Mesenchymal stem cell (in vitro differentiated cells and primary cell): Measurements from ENCODE around the gene GRIN2C.

ENCODE experiments used
- DNase-seq: peaks from one replicate; pipeline ENCODE4 v3.0.0-alpha.2; 2013
- H2AFZ ChIP-seq: one replicate; pipeline ENCODE4 v1.6.1; 2013; ENCODE audit warnings: low read depth, mild to moderate bottlenecking, control low read depth, inconsistent platforms, low read length, moderate library complexity
- H2AK5ac ChIP-seq: 2 replicates; pipeline ENCODE4 v1.6.1; 2013; ENCODE audit warnings: low read length, moderate library complexity, mild to moderate bottlenecking, inconsistent platforms; ENCODE audit not compliant: severe bottlenecking
- H2BK120ac ChIP-seq: one replicate; pipeline ENCODE4 v1.6.1; 2013; ENCODE audit warnings: low read depth, mild to moderate bottlenecking, inconsistent platforms, low read length, moderate library complexity
- H2BK12ac ChIP-seq, 2 experiments: one replicate each; pipeline ENCODE4 v1.6.1; 2013; ENCODE audit warnings: inconsistent platforms in 2 of 2, low read length in 2 of 2, mild to moderate bottlenecking in 2 of 2, moderate library complexity in 2 of 2, control low read depth in 1 of 2
- H2BK15ac ChIP-seq: one replicate; pipeline ENCODE4 v1.6.1; 2013; ENCODE audit warnings: mild to moderate bottlenecking, low read depth, inconsistent platforms; ENCODE audit not compliant: poor library complexity, severe bottlenecking
- H2BK5ac ChIP-seq: 2 replicates; pipeline ENCODE4 v1.6.1; 2013; ENCODE audit warnings: low read depth, mild to moderate bottlenecking, low read length, control low read depth, inconsistent platforms; ENCODE audit not compliant: poor library complexity, severe bottlenecking
- H3K14ac ChIP-seq, 2 experiments: one replicate each; pipeline ENCODE4 v1.6.1; 2013; ENCODE audit warnings: inconsistent platforms in 2 of 2, low read length in 2 of 2, control low read depth in 1 of 2, mild to moderate bottlenecking in 1 of 2, moderate library complexity in 1 of 2
- H3K18ac ChIP-seq, 2 experiments: one replicate each; pipeline ENCODE4 v1.6.1; 2013; ENCODE audit warnings: inconsistent platforms in 2 of 2, low read length in 2 of 2, control low read depth in 1 of 2, low read depth in 1 of 2, mild to moderate bottlenecking in 1 of 2
- H3K23ac ChIP-seq, 2 experiments: one replicate each; pipeline ENCODE4 v1.6.1; 2013; ENCODE audit warnings: inconsistent platforms in 2 of 2, low read length in 2 of 2, mild to moderate bottlenecking in 2 of 2, moderate library complexity in 2 of 2, control low read depth in 1 of 2
- H3K27ac ChIP-seq: 2 replicates; pipeline ENCODE4 v1.5.1; 2013; ENCODE audit warnings: mild to moderate bottlenecking, moderate library complexity, low read length, control low read depth, inconsistent platforms; ENCODE audit not compliant: poor library complexity, severe bottlenecking
- H3K27me3 ChIP-seq, 2 experiments: 2 replicates each; pipeline versions ENCODE4 v1.6.1 to v1.7.0; 2013; ENCODE audit warnings: low read length in 2 of 2, mild to moderate bottlenecking in 2 of 2, moderate library complexity in 2 of 2, control low read depth in 1 of 2, inconsistent platforms in 1 of 2; ENCODE audit not compliant: control insufficient read depth in 1 of 2, insufficient read depth in 1 of 2
- H3K36me3 ChIP-seq, 2 experiments: 2 replicates each; pipeline versions ENCODE4 v1.6.1 to v1.7.0; 2013; ENCODE audit warnings: low read length in 2 of 2, control low read depth in 1 of 2, inconsistent platforms in 1 of 2, low read depth in 1 of 2, mild to moderate bottlenecking in 1 of 2; ENCODE audit not compliant: insufficient read depth in 2 of 2, control insufficient read depth in 1 of 2
- H3K4ac ChIP-seq, 2 experiments: one replicate each; pipeline ENCODE4 v1.6.1; 2013; ENCODE audit warnings: inconsistent platforms in 2 of 2, low read length in 2 of 2, mild to moderate bottlenecking in 2 of 2, moderate library complexity in 2 of 2, control low read depth in 1 of 2, low read depth in 1 of 2
- H3K4me1 ChIP-seq: 2 replicates; pipeline ENCODE4 v1.6.1; 2013; ENCODE audit warnings: low read depth, low read length, control low read depth; ENCODE audit not compliant: control insufficient read depth, insufficient read depth
- H3K4me2 ChIP-seq: 2 replicates; pipeline ENCODE4 v1.6.1; 2013; ENCODE audit warnings: low read length, mild to moderate bottlenecking, inconsistent platforms; ENCODE audit not compliant: poor library complexity, severe bottlenecking
- H3K4me3 ChIP-seq, 2 experiments: 2 replicates each; pipeline versions ENCODE4 v1.5.1 to v1.7.0; 2013; ENCODE audit warnings: low read length in 2 of 2, mild to moderate bottlenecking in 2 of 2, control low read depth in 1 of 2, low read depth in 1 of 2; ENCODE audit not compliant: insufficient read depth in 1 of 2
- H3K79me1 ChIP-seq: replicated peaks from 2 replicates; pipeline ENCODE4 v1.6.1; 2013; ENCODE audit warnings: mild to moderate bottlenecking, control low read depth, low read length, inconsistent platforms; ENCODE audit not compliant: poor library complexity, severe bottlenecking
- H3K9ac ChIP-seq: 2 replicates; pipeline ENCODE4 v1.7.0; 2013; ENCODE audit warnings: mild to moderate bottlenecking, low read length, moderate library complexity
- H3K9me3 ChIP-seq: 2 replicates; pipeline ENCODE4 v1.7.0; 2013; ENCODE audit warnings: mild to moderate bottlenecking, low read length; ENCODE audit not compliant: control insufficient read depth
- H4K8ac ChIP-seq: one replicate; pipeline ENCODE4 v1.6.1; 2013; ENCODE audit warnings: inconsistent platforms, mild to moderate bottlenecking, low read length, moderate library complexity
- H4K91ac ChIP-seq: one replicate; pipeline ENCODE4 v1.6.1; 2013; ENCODE audit warnings: mild to moderate bottlenecking, low read length, inconsistent platforms
- whole genome bisulfite sequencing: methylation state at CpG from one replicate; pipeline ENCODE4 v1.1.7; 2013; ENCODE audit warnings: mixed read lengths; 5-methylcytosine and 5-hydroxymethylcytosine counted together

The GRIN2C gene

DNA sequence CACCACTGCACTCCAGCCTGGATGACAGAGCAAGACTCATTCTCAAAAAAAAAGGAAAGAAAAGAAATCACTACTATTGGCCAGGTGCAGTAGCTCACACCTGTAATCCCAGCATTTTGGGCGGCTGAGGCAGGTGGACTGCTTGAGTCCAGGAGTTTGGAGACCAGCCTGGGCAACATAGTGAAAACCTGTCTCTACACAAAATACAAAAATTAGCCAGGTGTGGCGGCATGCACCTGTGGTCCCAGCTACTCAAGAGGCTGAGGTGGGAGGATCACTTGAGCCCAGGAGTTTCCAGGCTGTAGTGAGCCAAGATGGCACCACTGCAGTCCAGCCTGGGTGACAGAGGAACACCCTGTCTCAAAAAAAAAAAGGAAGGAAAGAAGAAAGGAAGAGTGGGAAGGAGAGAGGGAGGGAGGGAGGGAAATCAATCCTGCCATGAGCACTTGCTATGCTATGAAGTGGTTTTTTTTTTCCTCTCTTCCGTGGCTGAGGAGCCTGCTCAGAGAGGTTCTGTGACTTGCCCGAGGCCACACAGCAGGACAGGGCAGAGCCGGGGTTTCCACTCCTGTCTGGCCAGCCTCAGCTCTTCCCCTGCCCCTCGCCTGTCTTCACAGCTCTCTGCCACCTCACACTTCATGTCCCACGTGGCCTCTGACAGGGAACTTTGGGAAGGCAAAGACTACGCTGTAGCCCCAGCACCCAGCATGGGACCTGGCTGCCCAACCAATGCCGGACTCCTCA, 10.9 kb downstream of the GRIN2C start:
- H3K27ac ChIP-seq: no peak overlapping the region
- peaks cover 9% of the 10 kb centered on the region for H3K4me1 ChIP-seq
- H2BK12ac ChIP-seq: no peak overlapping the region
- peaks cover 53 to 70% of the 10 kb centered on the region in 2 experiments for H3K27me3 ChIP-seq
- no peak overlapping the region for H3K4me2 ChIP-seq
- H3K23ac ChIP-seq: no peak overlapping the region
- no peak overlapping the region for H2AFZ ChIP-seq
- no peak overlapping the region for H3K14ac ChIP-seq
- no peak overlapping the region for H2BK120ac ChIP-seq
- H3K79me1 ChIP-seq: no peaks in the 10 kb centered on the region
- H3K9ac ChIP-seq: no peak overlapping the region
- no peak overlapping the region for H4K91ac ChIP-seq
- no peak overlapping the region for H3K4me3 ChIP-seq
- no peak for DNase-seq
- H3K9me3 ChIP-seq: no peaks in the 10 kb centered on the region
- no peak overlapping the region for H3K4ac ChIP-seq
- no peak overlapping the region for H4K8ac ChIP-seq
- H2AK5ac ChIP-seq: no peak overlapping the region
- 69% methylated on average over 9 of the region's 9 CpGs for whole genome bisulfite sequencing
- no peak overlapping the region for H3K18ac ChIP-seq
- no peaks in the 10 kb centered on the region for H3K36me3 ChIP-seq
- H2BK5ac ChIP-seq: no peak overlapping the region
- no peak overlapping the region for H2BK15ac ChIP-seq

DNA sequence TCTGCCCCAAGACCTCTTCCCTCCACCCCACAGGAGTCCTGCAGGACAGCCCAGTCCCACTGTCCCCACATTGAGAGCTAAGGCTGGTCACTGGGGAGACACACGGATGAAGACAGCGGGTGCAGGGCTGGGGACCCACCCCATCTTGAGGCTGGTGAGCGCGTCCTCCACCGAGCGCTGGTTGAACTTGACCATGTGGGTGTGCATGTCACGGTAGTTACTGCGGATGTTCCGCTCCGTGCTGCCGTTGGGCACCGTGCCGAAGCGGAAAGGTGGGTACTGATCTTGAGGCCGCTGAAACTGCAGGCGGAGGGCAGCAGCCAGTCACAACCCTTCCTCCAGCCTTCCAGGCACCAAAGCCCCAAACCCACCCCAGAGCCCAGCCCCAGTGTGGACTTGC, 13.1 kb downstream of the GRIN2C start:
- H3K23ac ChIP-seq: no peak overlapping the region
- no peak overlapping the region for H3K18ac ChIP-seq
- no peak overlapping the region for H3K9ac ChIP-seq
- H3K14ac ChIP-seq: no peak overlapping the region
- H3K36me3 ChIP-seq: no peaks in the 10 kb centered on the region
- H4K91ac ChIP-seq: peak overlapping the region; percentile 28
- WGBS: 88% methylated on average over 16 of the region's 16 CpGs
- H2BK12ac ChIP-seq: no peak overlapping the region
- no peak overlapping the region for H3K4me2 ChIP-seq
- peaks cover 17% of the 10 kb centered on the region for H3K4me1 ChIP-seq
- no peak overlapping the region for H2BK5ac ChIP-seq
- no peak overlapping the region for H2BK15ac ChIP-seq
- H3K79me1 ChIP-seq: no peaks in the 10 kb centered on the region
- no peak overlapping the region for H2BK120ac ChIP-seq
- DNase-seq: no peak
- H2AFZ ChIP-seq: no peak overlapping the region
- no peak overlapping the region for H4K8ac ChIP-seq
- H3K4ac ChIP-seq: no peak overlapping the region
- no peaks in the 10 kb centered on the region for H3K9me3 ChIP-seq
- H3K4me3 ChIP-seq: no peak overlapping the region
- H3K27me3 ChIP-seq: peaks cover 36 to 60% of the 10 kb centered on the region in 2 experiments
- H3K27ac ChIP-seq: no peak overlapping the region
- no peak overlapping the region for H2AK5ac ChIP-seq

DNA sequence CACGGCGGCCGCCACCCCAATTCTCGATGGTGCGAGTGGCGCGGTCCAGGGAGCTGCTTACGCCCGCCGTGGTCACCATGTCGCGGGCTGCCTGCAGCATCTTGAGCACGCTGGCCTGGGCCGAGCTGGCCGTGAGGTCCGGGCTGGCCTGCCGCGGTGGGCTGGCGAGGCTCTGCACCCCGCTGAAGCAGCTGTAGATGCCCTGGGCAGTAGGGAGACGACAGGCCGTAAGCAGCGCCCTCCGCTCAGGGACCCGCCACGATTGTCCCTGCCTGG, 16.4 kb downstream of the GRIN2C start:
- H3K23ac ChIP-seq: no peak overlapping the region
- H2AFZ ChIP-seq: no peak overlapping the region
- DNase-seq: no peak
- 62% methylated on average over 26 of the region's 26 CpGs for WGBS
- H4K91ac ChIP-seq: no peak overlapping the region
- peak overlapping the region; percentile 28 for H4K8ac ChIP-seq
- H2BK12ac ChIP-seq: peak overlapping the region in 1 of 2 experiments; percentile 79
- no peaks in the 10 kb centered on the region for H3K79me1 ChIP-seq
- H3K4ac ChIP-seq: no peak overlapping the region
- no peak overlapping the region for H2BK15ac ChIP-seq
- no peak overlapping the region for H3K18ac ChIP-seq
- H2BK120ac ChIP-seq: no peak overlapping the region
- H2AK5ac ChIP-seq: no peak overlapping the region
- H3K9ac ChIP-seq: no peak overlapping the region
- H3K4me3 ChIP-seq: peak overlapping the region in 1 of 2 experiments; percentile 35
- H3K27ac ChIP-seq: no peak overlapping the region
- H3K36me3 ChIP-seq: peaks cover 0 to 11% of the 10 kb centered on the region in 2 experiments
- no peaks in the 10 kb centered on the region for H3K9me3 ChIP-seq
- peaks cover 13 to 34% of the 10 kb centered on the region in 2 experiments for H3K27me3 ChIP-seq
- peaks cover 29% of the 10 kb centered on the region for H3K4me1 ChIP-seq
- H2BK5ac ChIP-seq: no peak overlapping the region
- no peak overlapping the region for H3K14ac ChIP-seq
- no peak overlapping the region for H3K4me2 ChIP-seq

DNA sequence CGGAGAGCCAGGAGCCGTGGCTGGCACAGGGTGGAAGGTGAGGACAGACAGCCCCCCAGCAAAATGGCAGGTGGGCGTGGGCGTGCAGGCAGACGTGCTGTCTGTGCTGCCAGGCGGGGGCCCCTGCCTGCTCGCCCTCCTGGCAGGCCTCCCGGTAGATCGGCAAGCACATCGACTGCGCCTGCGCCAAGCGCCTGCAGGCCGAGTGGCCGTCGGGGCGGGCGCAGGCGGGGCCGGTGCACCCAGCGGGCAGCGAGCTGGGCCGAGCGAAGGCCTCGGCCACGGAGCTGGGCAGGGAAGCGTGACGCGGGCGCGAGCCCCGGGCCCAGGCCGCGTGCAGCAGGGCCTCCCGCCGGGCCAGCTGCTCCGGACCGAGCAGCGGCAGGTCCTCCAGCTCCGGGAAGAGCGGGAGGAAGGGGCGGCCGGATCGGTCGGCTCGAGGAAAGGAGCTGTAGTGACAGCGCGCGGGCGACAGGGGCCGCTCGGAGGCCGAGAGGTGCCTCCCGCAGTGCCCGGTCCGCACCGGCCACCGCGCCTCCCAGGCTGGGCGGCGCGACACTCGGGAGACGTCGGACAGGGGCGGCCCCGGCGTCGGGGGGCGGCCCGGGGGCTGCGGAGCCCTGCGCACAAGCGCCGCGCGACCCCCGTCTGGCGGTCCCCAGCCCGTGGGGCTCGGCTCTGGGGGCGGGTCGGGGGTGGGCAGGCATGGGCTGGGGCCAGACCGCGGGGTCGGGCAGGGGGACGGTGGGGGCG, 16.9 kb downstream of the GRIN2C start:
- Histone ChIP-seq H3K23ac (no peak overlapping the region), H3K18ac (peak overlapping the region in 1 of 2 experiments; percentile 88), H3K14ac (no peak overlapping the region), H3K4me2 (peak overlapping the region; percentile 70), H2BK120ac (peak overlapping the region; percentile 78), H3K4ac (no peak overlapping the region), H3K79me1 (no peaks in the 10 kb centered on the region), H2BK15ac (peak overlapping the region; percentile 92), H2BK12ac (peak overlapping the region in 1 of 2 experiments; percentile 5), H3K27me3 (peaks cover 13 to 29% of the 10 kb centered on the region in 2 experiments), H2AFZ (peak overlapping the region; percentile 73), H4K91ac (peak overlapping the region; percentile 74), H3K4me1 (peaks cover 29% of the 10 kb centered on the region), H3K9ac (peak overlapping the region; percentile 43), H3K4me3 (peak overlapping the region; percentile 32 to 58), H3K27ac (no peak overlapping the region), H3K9me3 (no peaks in the 10 kb centered on the region), H2BK5ac (no peak overlapping the region), H4K8ac (peak overlapping the region; percentile 98), H3K36me3 (peaks cover 0 to 15% of the 10 kb centered on the region in 2 experiments), H2AK5ac (no peak overlapping the region)
- peak; percentile 66 for DNase-seq
- 8% methylated on average over 68 of the region's 88 CpGs for WGBS
